Measurements from ENCODE around the gene SNX7.

Gene SNX7

DNA sequence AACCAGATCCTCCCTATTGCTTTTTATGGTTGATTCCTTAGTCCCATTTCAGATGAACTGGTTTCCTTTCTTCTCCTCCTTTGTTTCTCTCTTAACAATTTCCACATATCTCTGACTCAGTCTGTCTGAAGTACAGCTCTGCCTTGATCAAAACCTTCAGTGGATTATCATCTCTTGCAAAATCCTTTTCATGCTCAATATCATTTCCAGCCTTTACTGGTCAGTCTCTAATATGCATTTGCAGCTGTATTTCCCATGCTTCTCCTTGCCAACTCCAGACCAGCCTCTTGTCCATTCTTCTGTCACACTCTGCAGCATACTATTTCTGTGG, 72.2 kb downstream of the SNX7 start:
- TF ChIP-seq, protein P1, sequence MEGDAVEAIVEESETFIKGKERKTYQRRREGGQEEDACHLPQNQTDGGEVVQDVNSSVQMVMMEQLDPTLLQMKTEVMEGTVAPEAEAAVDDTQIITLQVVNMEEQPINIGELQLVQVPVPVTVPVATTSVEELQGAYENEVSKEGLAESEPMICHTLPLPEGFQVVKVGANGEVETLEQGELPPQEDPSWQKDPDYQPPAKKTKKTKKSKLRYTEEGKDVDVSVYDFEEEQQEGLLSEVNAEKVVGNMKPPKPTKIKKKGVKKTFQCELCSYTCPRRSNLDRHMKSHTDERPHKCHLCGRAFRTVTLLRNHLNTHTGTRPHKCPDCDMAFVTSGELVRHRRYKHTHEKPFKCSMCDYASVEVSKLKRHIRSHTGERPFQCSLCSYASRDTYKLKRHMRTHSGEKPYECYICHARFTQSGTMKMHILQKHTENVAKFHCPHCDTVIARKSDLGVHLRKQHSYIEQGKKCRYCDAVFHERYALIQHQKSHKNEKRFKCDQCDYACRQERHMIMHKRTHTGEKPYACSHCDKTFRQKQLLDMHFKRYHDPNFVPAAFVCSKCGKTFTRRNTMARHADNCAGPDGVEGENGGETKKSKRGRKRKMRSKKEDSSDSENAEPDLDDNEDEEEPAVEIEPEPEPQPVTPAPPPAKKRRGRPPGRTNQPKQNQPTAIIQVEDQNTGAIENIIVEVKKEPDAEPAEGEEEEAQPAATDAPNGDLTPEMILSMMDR (IDR thresholded peaks at IDR 0.05) = no peak
- TF ChIP-seq ZFX (IDR thresholded peaks at IDR 0.05; ENCODE audit: borderline replicate concordance) = no peak
- H3K27ac ChIP-seq = peak overlapping the region; percentile 74

DNA sequence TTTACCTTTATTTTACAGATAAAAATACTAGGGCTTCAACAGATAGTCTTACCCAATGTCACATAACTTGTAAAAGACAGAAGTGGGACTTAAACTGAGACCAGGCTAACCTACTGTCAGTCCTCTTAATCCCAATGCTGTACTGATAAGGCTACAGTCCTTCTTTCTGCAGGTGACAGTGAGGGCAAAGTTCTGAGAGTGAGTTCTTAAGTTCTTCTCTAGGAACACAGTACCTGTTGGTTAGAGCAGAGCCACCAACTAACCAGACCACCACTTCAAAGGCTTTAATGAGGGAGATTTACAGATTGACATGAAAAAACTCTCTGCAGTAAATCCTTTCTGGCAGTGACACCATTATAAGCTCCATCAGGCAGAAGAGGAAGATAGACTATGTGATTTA, 74.2 kb downstream of the SNX7 start:
- no peak overlapping the region for H3K27ac ChIP-seq
- TF ChIP-seq, protein P1 (IDR thresholded peaks at IDR 0.05) = no peak
- no peak for TF ChIP-seq ZFX (IDR thresholded peaks at IDR 0.05; ENCODE audit: borderline replicate concordance)

DNA sequence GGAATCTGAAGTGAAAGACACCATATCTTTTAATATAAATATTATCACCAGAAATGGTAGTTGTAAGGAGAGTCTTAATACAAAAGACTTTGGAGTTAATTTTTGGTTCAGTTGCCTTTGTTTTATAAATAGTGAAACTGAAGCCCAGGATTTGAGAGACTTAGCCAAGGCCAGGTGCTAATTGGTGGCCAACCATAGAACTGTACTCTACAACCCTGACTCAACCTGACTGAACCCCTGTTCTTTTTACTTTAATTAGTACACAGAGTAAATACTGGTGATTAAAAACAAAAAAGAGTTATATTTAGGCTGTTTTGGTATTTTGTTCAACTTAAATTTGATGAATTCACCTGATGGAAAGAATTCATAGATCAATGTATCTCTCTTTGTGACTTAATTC, 76.3 kb downstream of the SNX7 start:
- H3K27ac ChIP-seq = no peak overlapping the region
- no peak for TF ChIP-seq ZFX (IDR thresholded peaks at IDR 0.05; ENCODE audit: borderline replicate concordance)

DNA sequence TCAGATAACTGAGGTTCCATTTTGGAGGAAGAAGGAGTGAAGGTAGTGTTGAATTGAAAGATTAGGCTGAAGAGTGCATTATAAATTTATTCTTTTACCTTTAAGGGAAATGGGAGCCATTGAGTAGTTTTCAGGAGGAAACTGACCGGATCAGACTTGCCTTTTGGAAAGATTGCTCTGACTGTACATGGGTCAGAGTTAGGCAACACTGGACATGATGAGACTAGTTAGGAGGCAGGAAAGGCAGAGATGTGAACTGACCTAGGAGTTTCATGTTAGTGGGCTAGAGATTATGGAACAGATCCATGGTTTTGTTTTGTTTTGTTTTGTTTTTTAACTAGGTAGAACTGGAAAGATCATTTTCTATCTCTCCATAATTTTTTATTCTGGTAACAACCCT, 78.2 kb downstream of the SNX7 start:
- no peak overlapping the region for H3K27ac ChIP-seq
- TF ChIP-seq, protein P1 (IDR thresholded peaks at IDR 0.05) = no peak
- no peak for TF ChIP-seq ZFX (IDR thresholded peaks at IDR 0.05; ENCODE audit: borderline replicate concordance)

DNA sequence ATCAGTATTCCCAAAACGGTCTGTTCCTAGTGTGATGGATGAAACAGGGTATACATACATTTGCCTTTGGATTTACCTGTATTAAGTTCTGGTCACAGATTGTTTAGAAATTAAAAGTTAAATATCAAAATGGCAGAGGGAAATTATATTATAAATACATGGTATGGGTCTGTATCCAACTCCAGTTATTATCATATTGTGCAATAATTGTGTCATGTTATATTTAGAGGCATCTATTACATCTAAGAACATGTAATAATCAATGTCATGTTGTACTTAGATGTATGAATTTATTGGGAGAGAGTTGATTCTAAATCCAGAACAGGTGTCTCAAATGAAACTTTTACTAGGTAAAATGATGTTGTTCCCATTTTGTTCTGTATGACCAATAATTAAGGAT, 79.6 kb downstream of the SNX7 start:
- H3K27ac ChIP-seq = no peak overlapping the region
- no peak for TF ChIP-seq ZFX (IDR thresholded peaks at IDR 0.05; ENCODE audit: borderline replicate concordance)
- TF ChIP-seq, protein P1 (IDR thresholded peaks at IDR 0.05) = no peak

DNA sequence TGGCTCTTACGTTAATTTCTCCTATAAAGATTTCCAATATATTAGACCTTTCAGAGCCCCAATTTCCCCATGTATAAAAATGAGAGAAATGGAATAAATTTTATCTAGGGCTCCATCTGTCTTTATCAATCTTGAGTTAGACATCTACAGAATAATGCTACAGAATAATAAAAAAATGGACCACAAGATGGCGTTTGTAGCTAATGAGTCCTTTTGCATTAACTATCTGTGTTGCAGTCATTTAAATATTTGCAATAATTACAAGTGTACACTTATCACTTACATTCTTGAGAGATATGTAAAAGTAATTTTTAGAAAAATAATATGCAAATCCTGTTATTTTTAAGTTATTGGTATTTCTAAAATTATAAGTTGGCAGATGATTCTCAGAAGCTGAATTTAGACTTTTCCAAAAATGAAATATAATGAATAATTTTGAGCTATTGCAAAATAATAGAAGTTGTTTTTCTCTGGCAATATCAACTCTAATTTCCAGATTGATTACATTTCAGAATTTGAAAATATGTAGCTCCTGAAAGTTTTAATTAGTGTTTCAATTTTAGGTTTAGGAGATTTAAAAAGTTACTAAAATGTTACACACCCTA, 87.7 kb downstream of the SNX7 start:
- H3K27ac ChIP-seq = no peak overlapping the region
- TF ChIP-seq, protein P1 (IDR thresholded peaks at IDR 0.05) = peak; percentile 77
- TF ChIP-seq ZFX (IDR thresholded peaks at IDR 0.05; ENCODE audit: borderline replicate concordance) = no peak

DNA sequence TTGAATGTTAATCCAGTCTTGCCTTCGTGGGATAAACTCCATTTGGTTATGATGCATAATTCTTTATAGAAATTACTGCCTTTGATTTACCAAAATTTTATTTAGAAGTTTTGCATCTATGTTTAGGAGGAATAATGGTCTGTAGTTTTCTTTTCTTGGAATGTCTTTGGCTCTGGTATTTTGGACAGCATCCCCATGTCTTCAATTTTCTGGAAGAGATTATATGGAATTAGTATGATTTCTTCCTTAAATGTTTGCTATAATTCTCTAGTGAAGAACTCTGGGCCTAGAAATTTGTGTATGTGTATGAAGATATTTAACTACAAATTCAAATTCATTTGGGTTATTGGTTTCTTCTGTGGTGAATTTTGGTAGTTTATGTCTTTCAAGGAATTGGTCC, 92.7 kb downstream of the SNX7 start:
- no peak overlapping the region for H3K27ac ChIP-seq
- no peak for TF ChIP-seq ZFX (IDR thresholded peaks at IDR 0.05; ENCODE audit: borderline replicate concordance)
- TF ChIP-seq, protein P1 (IDR thresholded peaks at IDR 0.05) = no peak
